Medulla oblongata (tissue), 1 donor: Measurements from ENCODE around the gene ILF3.
"Not testable (repeated sequence)": the region's sequence is repeated elsewhere in the genome, so short reads cannot be mapped to it uniquely, and the experiment has no call there.

Experiments used
- DNase-seq: peaks from one replicate; pipeline ENCODE4 v3.0.0-alpha.2; 2015; ENCODE audit errors: extremely low spot score

The ILF3 gene

GRCh38 chr19:10675214-10675613 is 21.1 kb downstream of the ILF3 start:
- not testable (repeated sequence) for DNase-seq

GRCh38 chr19:10677751-10678150 is 23.6 kb downstream of the ILF3 start:
- no peak for DNase-seq

GRCh38 chr19:10678813-10679212 is 24.7 kb downstream of the ILF3 start:
- DNase-seq, result no peak

- DNase-seq, result no peak
These were observed 25.6 kb downstream of the ILF3 start for GRCh38 chr19:10679743-10680142.

- no peak for DNase-seq
These were observed 26.5 kb downstream of the ILF3 start for GRCh38 chr19:10680545-10681135.

GRCh38 chr19:10681658-10682057 is 27.5 kb downstream of the ILF3 start:
- no peak for DNase-seq

GRCh38 chr19:10682397-10683063 is 28.4 kb downstream of the ILF3 start:
- no peak for DNase-seq

GRCh38 chr19:10683064-10683426 is 28.9 kb downstream of the ILF3 start:
- no peak for DNase-seq

- DNase-seq, result no peak
These were observed 29.4 kb downstream of the ILF3 start for GRCh38 chr19:10683582-10683981.

- DNase-seq, result peak; percentile 75
These were observed 31.1 kb downstream of the ILF3 start for GRCh38 chr19:10685210-10685609.

- no peak for DNase-seq
These were observed 32.0 kb downstream of the ILF3 start for GRCh38 chr19:10686193-10686592.

- DNase-seq, result peak; percentile 88
These were observed 32.7 kb downstream of the ILF3 start for GRCh38 chr19:10686661-10687517.

GRCh38 chr19:10687518-10688288 is 33.6 kb downstream of the ILF3 start:
- DNase-seq, result no peak

GRCh38 chr19:10688545-10689280 is 34.6 kb downstream of the ILF3 start:
- no peak for DNase-seq

- DNase-seq, result no peak
These were observed 36.2 kb downstream of the ILF3 start for GRCh38 chr19:10690341-10690781.

- DNase-seq, result no peak
These were observed 37.2 kb downstream of the ILF3 start for GRCh38 chr19:10691178-10691881.

- no peak for DNase-seq
These were observed 37.7 kb downstream of the ILF3 start for GRCh38 chr19:10691883-10692282.

GRCh38 chr19:10692673-10693264 is 38.6 kb downstream of the ILF3 start:
- no peak for DNase-seq

- DNase-seq, result no peak
These were observed 40.7 kb downstream of the ILF3 start for GRCh38 chr19:10694706-10695307.
